ENCODE measurements around the gene BACE2.
"Not testable (repeated sequence)": the region's sequence is repeated elsewhere in the genome, so short reads cannot be mapped to it uniquely, and the experiment has no call there.

The BACE2 gene

DNA sequence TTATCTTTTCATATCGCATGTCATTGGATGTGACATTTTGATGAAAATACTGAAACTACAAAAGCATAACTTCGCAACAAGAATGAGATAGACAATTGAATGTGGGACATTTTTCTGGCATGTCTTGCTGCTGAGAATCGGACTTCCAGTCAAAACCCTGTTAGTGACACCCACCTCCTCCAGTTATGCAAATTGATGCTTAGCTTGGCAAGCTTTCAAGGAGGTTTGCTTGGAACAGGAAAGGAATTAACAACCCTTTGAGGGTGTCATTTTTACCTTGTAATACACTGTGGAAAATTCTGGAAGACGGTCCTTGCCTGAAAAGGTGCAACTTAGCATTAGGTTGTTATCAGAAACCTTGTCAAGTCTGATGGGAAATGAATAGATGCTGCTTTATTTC lies 109.9 kb downstream of the BACE2 start:
- DNase-seq (ENCODE audit: low read depth in 2 of 2), result no peak

- DNase-seq (ENCODE audit: low read depth in 2 of 2), result no peak
Observed at GRCh38 chr21:41280115-41280919, 112.4 kb downstream of the BACE2 start.

- no peak for DNase-seq (ENCODE audit: low read depth in 2 of 2)
Observed at GRCh38 chr21:41282412-41282811, 114.5 kb downstream of the BACE2 start.

GRCh38 chr21:41283211-41283818 lies 115.4 kb downstream of the BACE2 start:
- peak in 1 of 2 donors; percentile 4 for DNase-seq (ENCODE audit: low read depth in 2 of 2)

GRCh38 chr21:41289431-41289830 lies 121.5 kb downstream of the BACE2 start:
- no peak for DNase-seq (ENCODE audit: low read depth in 2 of 2)

DNA sequence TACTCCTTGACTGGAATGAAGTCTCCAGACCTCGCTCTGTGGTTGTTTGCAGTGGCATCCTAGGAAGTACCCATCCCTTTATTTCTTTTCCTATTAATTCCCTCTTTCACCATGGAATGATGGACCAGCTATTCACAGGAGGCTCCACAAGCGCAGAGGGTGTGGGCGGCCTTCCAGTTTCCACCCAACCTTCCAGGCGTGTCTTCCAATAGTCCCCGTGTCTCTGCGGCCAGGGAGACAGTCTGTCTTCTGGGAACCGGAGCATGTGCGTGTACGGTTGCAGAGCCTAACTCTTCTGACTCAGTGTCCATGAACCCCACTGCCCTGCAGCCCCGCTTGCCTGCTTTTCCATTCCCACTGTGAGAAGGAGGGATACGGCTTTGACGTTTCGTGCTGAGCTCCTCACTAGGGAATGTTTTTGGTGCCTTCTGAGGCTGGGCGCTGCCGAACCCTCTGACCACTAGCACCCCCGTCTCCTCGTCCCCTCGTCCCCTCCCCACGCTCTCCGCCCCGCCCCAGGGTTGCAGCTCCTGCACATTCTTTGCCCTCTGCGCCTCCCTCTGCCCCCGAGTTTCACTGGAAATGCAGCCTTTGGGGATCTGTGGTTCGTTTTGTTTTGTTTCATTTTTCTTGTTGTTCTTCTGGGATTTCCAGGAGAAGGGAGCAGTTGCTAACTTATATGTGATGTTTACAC lies 122.3 kb downstream of the BACE2 start:
- DNase-seq (ENCODE audit: low read depth in 2 of 2), result no peak

DNA sequence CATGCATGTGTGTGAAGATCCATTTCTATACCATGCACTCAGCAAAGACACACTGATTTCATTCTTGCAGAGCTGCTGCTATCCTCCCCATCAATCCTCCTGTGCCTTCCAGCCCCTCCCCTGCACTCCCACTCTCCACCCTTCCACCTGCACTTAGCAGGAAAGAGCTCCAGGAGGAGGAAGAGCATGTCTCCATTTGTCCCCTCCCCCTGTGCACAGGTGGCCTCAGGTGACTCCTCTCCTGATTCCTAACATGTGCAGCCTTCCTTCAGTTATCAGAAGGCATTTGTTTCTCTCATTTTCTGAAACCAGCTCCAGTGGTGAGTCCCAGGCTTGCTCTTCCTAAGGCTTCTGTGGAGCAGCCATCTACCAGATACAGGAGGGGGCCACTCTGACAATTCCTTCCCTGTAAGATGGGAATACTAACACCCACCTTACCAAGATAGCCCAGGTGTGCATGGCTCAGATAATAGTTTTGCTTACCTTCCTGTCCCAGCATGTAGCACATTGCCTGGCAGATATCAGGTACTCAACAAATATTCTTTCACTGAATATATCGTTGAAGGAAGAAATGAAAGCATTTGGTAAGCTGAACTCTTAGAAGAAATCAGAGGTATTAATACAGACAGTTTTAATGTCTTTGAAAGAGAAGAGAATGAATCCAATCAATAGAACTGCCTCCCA lies 126.7 kb downstream of the BACE2 start:
- no peak for DNase-seq (ENCODE audit: low read depth in 2 of 2)

DNA sequence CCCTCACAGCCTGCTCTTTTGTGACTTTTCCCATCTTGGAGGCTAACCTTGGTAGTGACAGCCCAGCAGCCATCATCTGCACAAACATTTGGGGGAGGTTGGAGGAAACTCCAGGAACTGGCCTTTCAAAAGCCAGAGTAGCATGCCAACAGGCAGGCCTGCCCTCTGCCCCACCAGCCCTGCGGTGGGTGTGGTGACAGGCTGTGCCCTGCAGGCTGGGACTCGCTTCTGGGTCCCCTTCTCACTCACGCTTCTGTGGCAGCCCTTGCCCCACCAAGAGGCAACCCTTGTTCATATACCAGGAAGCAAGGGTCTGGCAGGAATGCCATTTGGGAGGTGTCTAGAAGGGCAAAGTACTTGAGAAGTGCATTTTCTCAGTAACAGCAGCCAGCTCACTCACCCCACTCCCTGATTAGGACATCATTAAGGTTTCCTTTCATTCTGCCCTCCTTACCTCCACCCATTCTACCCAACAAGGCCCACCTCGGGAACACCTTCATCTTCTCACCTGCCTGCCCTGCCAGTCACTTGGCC lies 127.8 kb downstream of the BACE2 start:
- no peak for DNase-seq (ENCODE audit: low read depth in 2 of 2)

DNA sequence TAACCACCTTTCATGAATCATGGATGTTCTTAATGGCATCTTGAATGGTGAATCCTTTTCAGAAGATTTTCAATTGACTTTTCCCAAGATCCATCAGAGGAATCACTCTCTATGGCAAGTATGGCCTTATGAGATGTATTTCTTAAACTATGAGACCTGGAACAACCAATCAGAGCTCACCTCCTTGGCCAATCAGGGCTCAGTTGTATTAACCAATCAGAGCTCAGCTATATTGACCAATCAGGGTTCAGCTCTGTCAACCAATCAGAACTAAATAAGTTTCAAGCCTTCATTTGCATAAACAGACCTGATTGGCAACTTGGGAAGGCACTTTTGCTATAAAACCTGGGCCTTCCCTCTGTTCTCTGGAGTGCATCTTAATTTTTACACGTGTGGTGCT lies 135.0 kb downstream of the BACE2 start:
- no peak for DNase-seq (ENCODE audit: low read depth in 2 of 2)

- DNase-seq (ENCODE audit: low read depth in 2 of 2), result no peak
Observed at GRCh38 chr21:41304068-41304720, 136.2 kb downstream of the BACE2 start.

DNA sequence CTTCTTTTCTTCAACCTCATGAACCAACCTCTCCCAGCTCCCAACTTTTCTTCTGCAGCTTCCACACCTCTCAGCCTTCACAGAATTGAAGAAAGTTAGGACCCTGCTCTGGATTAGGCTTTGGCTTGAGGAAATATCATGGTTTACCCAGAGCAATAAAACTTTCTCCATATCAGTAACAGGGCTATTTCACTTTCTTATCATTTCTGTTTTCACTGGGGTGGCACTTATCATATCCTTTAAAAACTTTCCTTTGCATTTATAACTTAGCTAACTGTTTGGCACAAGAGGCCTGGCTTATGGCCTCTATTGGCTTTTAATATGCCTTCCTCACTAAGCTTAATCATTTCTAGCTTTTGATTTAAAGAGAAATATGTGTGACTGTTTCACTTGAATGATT lies 139.3 kb downstream of the BACE2 start:
- no peak for DNase-seq (ENCODE audit: low read depth in 2 of 2)

GRCh38 chr21:41313285-41314164 lies 145.6 kb downstream of the BACE2 start:
- not testable (repeated sequence) for DNase-seq (ENCODE audit: low read depth in 2 of 2)

GRCh38 chr21:41315726-41316125 lies 147.8 kb downstream of the BACE2 start:
- no peak for DNase-seq (ENCODE audit: low read depth in 2 of 2)

- no peak for DNase-seq (ENCODE audit: low read depth in 2 of 2)
Observed at GRCh38 chr21:41316200-41317062, 148.5 kb downstream of the BACE2 start, which contains the start of gene FAM3B. Gene FAM3B, plus strand, starts transcription at chr21:41316801. Its CDS starts 79 bp downstream, at chr21:41316880.

GRCh38 chr21:41317063-41317392 lies 149.1 kb downstream of the BACE2 start:
- DNase-seq (ENCODE audit: low read depth in 2 of 2), result no peak

- no peak for DNase-seq (ENCODE audit: low read depth in 2 of 2)
Observed at GRCh38 chr21:41317458-41317857, 149.5 kb downstream of the BACE2 start.

DNA sequence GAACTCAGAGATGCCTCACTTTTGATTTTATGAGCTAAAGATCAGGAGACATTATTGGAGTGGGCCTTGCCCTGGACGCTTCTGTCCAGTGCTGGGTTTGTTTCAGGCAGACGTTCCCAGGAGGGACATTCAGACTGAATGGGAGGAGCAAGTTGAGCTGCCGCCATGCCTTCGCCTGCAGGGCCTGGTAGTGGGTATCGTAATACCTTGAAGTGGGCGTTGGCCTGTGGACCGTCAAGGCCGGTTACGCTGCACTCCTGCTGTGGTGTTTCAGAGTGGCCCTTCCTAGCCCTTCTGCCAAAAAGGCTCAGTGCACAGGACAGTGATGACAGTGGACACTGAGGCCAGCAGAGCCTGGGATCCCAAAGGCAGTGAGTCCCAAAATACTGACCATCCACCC lies 150.3 kb downstream of the BACE2 start:
- DNase-seq (ENCODE audit: low read depth in 2 of 2), result no peak

- DNase-seq (ENCODE audit: low read depth in 2 of 2), result no peak
Observed at GRCh38 chr21:41319273-41319672, 151.3 kb downstream of the BACE2 start.

DNA sequence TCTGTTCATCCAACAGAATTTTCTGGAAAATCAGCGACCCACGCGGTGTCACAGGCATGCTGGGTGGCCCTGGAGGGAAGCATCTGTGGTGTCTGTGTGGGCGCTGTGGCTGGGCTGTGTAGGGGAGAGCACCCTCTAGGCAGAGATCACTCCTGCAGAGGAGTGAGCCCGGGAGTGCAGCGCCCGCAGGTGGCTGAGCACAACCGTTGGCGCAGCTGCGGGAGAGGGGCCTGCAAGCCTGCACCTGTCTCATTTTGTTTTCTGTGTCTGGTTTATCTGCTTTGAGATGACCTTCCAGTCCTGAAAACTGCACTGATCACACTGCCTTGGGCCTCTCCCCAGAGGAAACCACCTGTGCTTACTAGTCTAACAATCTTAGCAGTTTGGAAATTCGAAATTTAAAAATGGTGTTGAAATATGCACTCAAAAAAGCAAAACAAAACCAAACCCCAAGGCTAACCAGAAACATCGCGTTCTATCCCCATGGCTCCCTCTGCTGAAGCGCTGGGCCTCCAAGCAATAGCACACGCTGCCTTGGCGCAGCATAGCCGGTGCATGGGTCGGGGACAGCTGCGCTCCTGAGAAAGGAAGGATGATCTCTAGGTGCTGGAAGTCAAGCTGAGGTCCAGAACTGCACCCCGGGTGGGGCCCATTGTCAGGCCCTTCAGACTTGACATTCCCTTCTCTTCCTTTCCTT lies 153.4 kb downstream of the BACE2 start:
- no peak for DNase-seq (ENCODE audit: low read depth in 2 of 2)

Data from stimulated activated CD8-positive, alpha-beta memory T cell treated with anti-CD3 and anti-CD28 coated beads, Interleukin-7, amount 100 ng/mL, for 1 hour (primary cell).